NCI-H510A treated with DMSO at 0.1 percent for 48 hours (cell line): Measurements from ENCODE around the gene YRDC.

Experiments
- DNase-seq: peaks from one replicate; lab custom pipeline; 2025; lab: John Stamatoyannopoulos, UW

The YRDC gene

GRCh38 chr1:37822906-37823815 is 15.2 kb upstream of the YRDC start:
- DNase-seq, result no peak

- DNase-seq, result no peak
These were observed 13.5 kb upstream of the YRDC start for GRCh38 chr1:37821481-37821880.

GRCh38 chr1:37817481-37817880 is 9.5 kb upstream of the YRDC start:
- DNase-seq, result peak; percentile 71

- no peak for DNase-seq
These were observed 6.2 kb upstream of the YRDC start for GRCh38 chr1:37814252-37814651.

GRCh38 chr1:37813529-37814145 is 5.6 kb upstream of the YRDC start:
- no peak for DNase-seq

GRCh38 chr1:37811027-37811655 is 3.1 kb upstream of the YRDC start:
- peak; percentile 100 for DNase-seq

GRCh38 chr1:37809942-37810341 is 1.9 kb upstream of the YRDC start:
- DNase-seq, result no peak

GRCh38 chr1:37808369-37809319 is 636 bp upstream of the YRDC start:
- peak; percentile 100 for DNase-seq

- DNase-seq, result no peak
These were observed 821 bp downstream of the YRDC start for GRCh38 chr1:37807220-37807554.

GRCh38 chr1:37802439-37802838 is 5.6 kb downstream of the YRDC start:
- peak; percentile 89 for DNase-seq

GRCh38 chr1:37797750-37798345 is 10.2 kb downstream of the YRDC start:
- DNase-seq, result no peak

- DNase-seq, result peak; percentile 99
These were observed 12.5 kb downstream of the YRDC start for GRCh38 chr1:37795340-37796125.

GRCh38 chr1:37794372-37795339 is 13.4 kb downstream of the YRDC start:
- peak; percentile 97 for DNase-seq

GRCh38 chr1:37793773-37794371 is 14.1 kb downstream of the YRDC start, which contains the start of gene MANEAL:
TSS of gene MANEAL (plus strand) at chr1:37793847. CDS start at chr1:37794183, 336 bp downstream.
- peak; percentile 100 for DNase-seq

GRCh38 chr1:37792943-37793686 is 14.9 kb downstream of the YRDC start:
- DNase-seq, result peak; percentile 99

- no peak for DNase-seq
These were observed 25.5 kb downstream of the YRDC start for GRCh38 chr1:37782491-37782890.

- DNase-seq, result no peak
These were observed 29.4 kb downstream of the YRDC start for GRCh38 chr1:37778654-37779053.

- DNase-seq, result no peak
These were observed 31.0 kb downstream of the YRDC start for GRCh38 chr1:37776946-37777516.
